Glomerular visceral epithelial cell (primary cell): ENCODE results near the gene REXO5.
A peak's percentile ranks its signal among the peaks of the same experiment; 100 is the strongest.

ENCODE experiments used
- DNase-seq: peaks from one replicate; pipeline ENCODE4 v3.0.0-alpha.2; 2016; ENCODE audit errors: extremely low spot score

The REXO5 gene

DNA sequence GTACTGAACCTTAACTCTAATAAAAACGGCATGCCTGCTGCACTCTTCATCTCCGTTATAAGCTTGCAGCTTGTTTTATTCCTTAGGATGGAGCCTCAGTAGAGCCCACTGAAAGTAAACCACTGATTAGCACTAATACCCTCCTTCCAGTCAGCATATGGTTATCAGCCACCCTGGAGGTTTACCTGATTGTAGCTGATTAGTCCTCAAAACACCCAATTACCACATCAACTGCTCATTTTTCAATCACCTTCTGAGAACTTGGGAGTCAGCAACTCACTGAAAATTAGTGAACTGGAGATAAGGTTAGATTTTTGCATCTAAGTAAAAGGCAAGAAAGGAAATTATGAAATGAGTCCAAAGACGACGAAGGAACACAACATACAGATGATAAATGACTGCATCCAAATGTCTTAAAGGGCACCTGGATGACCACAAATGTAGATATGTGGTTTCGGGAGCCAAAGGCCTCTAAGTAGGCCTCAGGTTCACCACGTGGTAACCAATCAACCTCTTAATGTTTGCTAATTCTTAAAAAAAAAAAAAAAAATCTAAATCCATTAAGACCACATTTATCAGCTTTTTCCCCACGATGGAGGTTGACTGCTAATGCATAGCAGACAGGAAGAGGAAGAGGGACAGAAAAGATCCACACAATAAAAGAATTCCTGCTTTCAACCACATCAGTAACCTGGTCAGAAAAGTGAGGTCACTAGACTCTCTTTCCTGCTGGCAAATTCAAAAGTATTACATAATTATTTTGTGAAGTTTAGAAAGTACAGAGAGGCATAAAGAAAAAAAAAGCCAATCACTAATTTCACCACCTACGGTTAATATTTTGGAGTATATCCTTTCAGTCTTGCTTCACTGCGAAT lies 65.9 kb downstream of the REXO5 start:
- DNase-seq = no peak

DNA sequence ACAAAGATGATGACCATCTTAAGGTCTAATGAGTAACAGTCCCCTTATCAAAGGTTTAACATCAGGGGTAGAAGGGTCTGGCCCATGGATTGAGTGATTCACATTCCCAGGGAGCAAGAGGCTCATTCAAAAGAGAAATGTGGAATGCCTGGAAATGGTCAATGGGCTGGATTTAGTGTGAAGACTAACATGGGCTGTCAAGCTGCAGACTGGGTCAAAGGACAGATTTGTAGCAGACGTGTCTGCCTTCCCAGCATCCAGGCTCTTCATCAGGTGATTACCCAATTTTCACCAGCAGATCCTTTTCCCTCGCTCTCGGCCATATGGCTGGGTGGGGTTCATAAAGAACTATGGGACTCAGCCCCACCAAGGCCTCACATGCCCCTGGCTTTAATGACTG lies 67.0 kb downstream of the REXO5 start:
- no peak for DNase-seq

DNA sequence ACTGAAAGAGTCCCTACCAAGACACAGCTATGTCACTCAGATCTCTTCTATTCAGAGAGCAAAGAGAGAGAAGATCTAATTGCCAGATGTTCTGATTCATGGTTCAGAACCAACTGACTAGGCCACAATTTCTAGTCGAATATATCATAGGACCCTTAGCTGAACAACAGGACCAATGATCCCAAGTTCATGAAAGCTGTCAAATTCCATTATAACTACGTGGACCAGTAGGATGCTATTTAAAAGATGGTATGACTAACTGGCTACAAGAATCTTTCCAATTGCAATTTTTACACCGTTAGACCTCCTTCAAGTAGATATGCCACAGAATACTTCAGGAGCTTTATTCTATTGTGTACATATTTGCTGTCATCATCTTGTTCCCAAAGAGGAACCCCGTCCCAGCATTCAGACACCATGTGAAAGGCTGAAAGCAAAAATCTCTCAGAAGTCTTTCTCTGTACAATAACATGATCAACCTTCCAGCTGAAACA lies 67.8 kb downstream of the REXO5 start:
- no peak for DNase-seq

DNA sequence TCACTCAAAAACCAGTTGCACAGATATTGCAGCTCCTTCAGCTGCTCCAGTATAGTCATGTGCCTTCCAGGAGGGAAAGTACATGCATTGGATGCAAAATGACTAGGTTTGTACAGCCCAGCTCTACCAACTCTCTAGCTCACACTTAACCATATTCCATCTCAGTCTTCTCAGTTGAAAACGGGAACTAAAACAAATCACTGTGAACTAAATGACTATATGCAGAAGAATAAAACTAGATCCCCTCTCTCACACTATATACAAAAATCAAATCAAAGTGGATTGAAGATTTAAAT lies 69.0 kb downstream of the REXO5 start:
- DNase-seq = no peak

DNA sequence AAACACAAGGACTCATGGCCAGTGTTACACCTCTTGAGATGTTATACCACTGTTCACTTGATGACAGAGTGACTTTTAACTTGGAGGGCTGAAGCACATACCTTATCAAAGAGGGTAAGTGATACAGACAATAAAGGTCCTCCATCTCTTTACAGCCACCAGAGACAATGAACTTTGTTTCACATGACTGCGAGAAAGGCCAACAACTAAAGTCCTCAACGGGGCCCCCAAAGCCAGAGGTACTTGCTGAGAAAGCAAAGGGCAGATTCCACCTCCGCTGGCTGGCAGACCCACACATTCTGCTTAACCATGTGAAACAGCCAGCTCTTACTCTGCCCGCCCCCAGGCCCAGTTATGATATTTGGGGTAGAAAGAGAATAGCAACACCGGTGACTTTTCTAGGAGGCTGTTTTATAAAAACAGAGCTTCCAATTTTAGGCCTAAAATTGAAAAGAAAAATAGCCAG lies 72.4 kb downstream of the REXO5 start:
- peak; percentile 47 for DNase-seq

DNA sequence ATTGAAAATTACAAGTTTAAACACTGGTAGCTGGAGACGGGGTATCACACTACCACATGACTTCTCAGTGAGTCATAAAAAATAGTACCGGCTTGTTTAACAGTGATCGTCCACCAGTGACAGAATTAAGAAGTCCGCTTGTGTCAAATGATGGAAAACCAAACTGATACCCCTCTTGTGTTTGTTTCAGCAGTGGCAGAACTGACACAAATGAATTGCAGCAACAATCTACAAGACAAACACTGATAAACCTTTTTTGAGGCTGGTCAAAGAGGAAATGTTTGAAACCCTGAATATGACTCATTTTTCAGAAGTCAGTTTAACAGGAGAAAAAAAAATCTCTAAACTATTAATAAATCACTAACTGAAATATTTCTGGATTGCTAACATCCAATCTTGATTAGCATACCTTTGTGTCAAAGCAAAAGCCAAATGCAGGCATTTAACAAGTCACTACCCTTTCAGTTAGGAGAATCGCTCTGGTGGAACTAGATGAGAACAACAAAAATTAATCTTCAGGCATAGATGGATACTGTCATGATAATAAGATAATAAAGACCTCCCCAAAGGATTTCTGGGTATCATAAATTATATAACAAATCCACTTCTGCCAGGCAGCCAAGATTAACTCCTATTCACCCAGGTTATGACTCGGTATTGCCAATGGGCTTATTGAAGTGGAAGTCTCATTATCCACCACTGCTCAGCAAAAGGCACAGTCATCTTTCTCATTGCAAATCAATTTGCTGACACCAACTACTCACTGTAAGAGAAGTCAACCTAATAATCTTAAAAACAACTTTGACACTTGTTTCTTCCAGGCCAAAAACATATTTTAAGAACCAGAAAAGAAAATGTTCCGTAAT lies 73.1 kb downstream of the REXO5 start:
- DNase-seq = peak; percentile 41

DNA sequence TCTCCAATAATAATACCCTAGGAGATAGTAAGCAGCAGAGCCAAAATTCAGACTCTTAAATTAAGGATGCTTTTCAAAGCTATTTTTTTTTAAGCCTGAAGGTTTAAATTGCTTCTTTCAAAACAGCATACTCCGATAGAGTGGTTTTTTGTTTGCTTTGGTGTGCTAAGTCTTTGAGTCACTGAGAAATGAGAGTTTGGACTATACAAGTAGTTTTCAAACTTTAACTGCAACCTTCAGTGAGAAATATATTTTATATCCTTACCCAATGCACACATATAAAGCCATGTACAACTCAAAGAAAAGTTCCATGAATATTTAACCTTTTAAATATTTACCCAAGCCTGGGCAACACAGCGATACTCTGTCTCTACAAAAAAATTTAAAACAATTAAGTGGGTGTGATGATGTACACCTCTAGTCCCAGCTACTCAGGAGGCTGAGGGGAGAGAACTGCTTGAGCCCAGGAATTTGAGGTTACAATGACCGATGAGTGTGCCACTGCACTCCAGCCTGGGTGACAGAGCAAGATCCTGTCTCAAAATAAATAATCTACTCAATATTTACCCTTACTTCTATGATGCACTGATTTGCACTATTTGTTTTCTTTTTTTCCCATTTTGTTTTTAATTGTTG lies 74.7 kb downstream of the REXO5 start:
- no peak for DNase-seq

DNA sequence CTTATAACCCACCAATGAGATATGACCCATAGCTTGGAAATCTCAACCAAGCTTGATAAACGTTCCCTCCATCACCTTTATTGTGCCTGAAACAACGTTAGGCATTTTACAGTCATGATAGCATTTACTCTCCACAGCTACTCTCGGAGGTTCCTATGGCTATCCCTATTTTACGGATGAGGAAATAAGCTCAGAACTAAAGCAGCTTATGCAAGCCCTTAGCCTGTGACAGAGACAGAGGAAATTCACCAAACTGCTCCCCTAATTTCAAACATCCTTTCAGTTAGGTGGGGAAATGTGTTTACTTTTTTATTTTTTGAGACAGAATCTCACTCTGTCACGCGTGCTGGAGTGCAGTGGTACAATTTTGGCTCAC lies 75.2 kb downstream of the REXO5 start:
- DNase-seq = no peak

DNA sequence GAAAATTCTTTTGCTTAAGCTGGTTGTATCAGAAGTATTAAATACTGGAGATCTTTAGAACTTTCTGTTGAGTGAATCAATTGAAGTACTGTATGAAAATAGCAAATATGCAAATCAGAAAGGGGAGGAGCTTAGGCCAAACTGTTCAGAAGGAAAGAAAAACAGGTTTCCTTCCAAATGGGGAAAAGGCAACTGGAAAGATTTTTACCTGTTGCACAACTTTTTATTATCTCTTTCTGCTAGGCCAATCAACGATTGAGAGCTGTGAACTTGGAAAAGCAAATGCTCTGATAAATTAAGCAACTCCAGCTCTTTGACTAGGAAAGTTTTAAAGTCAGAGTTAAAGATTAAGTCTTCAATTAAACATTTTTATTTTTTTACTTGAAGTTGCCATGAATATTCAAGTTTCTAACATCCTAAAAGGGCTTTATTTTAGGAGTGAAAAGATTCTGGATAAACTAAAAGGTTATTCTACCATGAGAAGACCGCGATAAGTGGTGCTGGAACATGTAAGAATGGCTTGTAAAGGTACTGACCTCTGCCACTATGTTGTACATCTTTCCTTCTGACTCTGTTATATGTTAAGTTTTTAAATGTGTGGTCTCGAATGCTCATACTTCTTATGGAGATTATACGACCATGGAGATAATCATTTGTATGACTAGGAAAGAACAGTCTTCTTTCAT lies 77.4 kb downstream of the REXO5 start:
- DNase-seq = no peak

DNA sequence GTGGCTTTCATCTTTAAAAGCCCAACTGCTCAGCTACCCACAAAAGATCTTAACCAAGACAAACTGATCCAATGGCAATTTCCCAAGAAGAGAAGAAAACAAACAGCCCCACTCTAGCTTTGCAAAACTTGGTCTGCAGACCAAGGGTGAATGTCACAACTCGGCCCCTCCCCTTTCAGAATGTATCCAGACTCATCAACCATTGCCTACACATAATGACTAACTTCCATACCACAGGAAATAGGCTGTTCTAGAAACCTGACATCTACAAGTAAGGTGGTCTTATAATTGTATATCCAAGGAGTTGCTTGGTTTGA lies 77.9 kb downstream of the REXO5 start:
- DNase-seq = peak; percentile 8

DNA sequence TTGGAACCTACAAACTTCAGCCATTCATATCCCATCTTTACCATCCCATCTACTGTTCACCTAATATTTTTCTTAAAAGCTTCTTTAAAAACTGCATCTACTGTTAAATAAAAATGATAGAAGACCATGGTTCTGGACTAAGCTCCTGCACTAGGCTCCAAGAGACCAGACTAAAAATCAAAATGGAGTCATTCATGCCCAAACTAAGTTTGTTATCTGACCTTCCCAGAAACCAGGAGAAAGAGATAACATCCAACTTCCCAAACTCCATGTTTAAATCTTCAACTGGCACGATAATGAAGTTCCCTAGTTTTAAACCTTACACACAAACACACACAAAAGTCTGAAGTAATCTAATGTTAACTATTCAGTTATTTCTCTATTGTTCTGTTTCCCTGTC lies 80.0 kb downstream of the REXO5 start:
- DNase-seq = no peak

DNA sequence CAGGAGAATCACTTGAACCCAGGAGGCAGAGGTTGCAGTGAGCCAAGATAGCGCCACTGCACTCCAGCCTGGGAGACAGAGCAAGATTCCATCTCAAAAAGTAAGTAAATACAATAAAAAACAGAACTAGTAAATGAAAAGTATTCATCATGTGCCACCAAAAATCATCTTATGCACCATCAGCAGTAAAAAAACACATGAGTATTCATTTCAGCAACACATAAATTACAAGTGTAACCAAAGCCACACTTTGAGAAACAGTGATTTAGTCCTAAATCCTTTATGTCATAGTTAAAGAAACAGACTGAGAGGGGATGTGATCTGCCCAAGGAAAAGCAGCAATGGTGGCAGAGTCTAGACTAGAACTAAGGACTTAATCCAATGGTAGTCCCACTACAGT lies 80.9 kb downstream of the REXO5 start:
- no peak for DNase-seq

DNA sequence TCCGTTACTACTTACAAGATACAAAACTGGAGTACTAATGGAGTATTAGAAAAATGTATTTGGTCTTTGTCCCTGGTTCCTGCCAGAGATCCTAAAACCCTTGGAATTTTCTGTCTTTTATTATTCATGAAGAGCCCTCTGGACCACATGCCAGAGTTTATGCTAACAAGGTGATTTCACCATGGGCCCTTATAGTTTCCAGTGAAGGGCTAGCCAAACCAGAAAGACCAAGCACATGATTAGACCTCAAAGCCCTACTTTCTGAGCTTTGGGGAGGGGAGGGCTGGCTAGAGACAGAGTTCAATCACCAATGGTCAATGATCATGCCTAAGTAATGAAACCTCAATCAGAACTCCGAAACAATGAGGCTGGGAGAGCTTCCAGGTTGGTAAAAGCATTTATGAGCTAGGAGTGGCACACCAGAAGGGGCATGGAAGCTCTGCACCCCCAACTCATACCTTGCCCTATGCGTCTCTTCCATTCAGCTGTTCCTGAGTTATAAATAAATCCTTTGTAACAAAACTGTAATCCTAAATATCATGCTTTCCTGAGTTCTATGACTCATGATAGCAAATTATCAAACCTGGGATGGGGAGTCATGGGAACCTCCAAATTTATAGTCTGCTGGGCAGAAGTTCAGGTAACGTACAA lies 83.4 kb downstream of the REXO5 start:
- DNase-seq = no peak

DNA sequence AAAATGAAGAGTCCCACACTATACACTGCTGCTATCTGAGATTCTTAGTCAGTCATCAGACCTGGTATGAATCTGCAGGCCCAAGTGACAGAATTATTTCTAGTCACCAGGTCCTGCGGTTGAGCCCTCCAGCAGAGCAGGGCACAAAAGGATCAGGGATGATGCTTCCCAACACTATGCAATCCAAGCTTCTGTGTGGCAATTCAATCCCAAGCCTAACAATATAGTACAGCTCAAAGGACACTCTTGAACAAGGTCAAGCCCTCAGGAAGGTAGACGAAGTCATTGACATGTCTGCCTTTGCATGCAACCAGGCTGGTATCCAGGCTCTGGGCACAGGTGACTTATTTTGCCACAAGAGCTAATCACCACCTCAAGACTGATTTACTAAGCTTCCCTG lies 88.1 kb downstream of the REXO5 start:
- no peak for DNase-seq

DNA sequence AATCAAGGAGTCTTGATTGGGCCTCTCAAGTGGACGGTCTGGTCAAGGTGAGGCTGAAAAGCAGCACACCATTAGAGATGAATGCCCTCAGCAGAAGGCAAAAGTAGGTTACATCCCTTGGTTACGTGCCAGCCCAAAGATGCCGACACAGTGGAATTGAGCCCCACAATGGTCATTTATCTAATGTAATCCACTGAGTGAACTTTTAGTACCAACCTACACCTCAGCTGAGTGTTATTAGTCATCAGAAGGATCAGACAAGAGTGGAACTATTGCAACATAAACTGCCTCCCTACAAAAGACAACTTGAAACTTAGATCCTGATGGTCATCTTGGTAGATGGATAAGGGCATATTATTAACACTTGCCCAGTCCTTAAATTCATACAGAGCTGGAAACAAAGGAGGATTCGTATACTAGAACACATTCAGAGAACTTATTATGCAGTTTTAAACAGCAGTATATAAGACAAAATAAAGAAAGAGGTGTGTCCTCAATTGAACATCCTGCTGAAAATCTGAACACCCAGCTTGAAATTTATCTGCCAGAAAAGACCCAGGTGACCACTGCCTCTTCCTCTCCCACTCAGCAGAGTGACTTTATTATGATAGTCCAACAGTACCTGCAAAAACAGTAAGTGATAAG lies 91.0 kb downstream of the REXO5 start:
- DNase-seq = peak; percentile 34

DNA sequence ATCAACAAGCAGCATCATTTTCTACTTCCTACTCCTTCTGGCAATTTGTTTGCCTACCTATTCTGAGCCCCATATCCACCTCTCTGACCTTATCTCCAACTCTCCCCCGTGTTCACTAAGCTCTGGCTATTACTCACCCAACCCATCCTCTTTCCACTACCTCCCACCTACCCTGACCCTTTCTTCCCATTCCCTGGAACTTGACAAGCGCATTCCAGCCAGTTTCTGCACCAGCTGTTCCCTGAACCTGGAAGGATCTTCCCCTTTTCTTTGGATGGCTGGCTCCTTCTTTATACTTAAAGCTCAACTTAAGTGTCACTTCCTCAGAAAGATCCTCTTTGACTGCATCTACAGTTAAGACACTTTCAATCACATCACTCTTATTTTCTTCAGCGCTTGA lies 91.6 kb downstream of the REXO5 start:
- no peak for DNase-seq

DNA sequence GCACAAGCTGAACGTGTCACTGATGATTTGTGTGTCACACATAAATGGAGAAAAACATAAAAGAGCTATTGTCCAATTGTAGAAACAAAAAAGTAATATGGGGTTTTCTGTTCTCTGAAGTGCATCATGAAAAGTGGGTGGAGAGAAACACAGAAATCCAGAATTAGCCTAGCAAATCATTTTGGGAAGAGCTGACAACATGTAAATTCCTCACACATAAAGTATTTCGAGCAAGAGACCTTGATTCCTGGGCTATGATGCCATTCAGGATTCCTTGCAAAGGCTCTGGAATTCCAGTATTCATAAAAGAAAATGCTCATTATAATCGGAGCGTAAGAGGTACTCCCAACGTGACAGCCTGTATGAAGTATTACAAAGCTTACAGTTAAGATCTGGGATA lies 92.7 kb downstream of the REXO5 start:
- DNase-seq = peak; percentile 59
